CD4-positive, alpha-beta T cell treated with Interleukin-10 for 1 hour (primary cell): Measurements from ENCODE around the gene HDAC4.
"Not testable (repeated sequence)": the region's sequence is repeated elsewhere in the genome, so short reads cannot be mapped to it uniquely, and the experiment has no call there.

ENCODE experiments used
- DNase-seq: peaks from one replicate; pipeline ENCODE4 v3.0.0-alpha.2; 2020

The HDAC4 gene

GRCh38 chr2:239400596-239401066 lies at the start of gene HDAC4:
HDAC4 (minus strand) TSS chr2:239401020; CDS start chr2:239352699, 48,321 bp downstream.
- DNase-seq: no peak

- not testable (repeated sequence) for DNase-seq
Measured at GRCh38 chr2:239449468-239449867, 48.6 kb upstream of the HDAC4 start.

DNA sequence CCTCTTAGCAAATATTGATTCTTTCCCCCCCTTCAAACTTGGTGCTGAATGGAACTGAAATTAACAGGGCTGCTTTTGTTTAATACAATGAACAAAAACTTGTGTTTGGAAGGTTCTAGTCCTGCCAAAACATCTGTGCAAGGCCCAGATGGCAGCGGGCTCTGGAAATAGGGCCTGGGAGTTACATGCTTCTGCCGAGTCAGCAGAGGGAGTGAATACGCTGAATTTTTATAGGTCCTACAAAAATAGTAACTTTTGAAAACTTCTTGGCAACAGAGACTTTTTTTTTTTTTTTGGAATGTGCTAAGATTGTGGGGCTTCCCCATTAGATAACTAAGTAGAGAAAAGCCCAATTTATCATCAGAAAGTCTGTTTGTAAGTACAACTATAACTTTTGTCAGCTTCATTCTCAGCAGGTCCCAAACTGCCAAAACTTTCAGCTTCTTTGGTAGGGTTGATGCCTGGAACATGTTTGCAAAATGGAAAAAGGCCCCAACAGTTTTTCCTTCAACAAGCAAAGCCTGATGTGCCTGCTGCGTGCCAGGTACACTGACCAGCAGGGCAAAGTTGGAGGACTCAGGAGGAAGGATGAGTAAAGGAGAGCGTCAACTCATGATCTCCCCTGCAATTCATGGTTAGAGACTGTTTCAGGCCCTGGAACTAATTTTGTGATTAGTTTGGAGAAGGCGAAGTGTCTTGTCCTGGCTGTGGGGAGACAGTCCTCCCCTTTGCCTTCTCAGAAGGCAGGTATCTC lies 45.1 kb upstream of the HDAC4 start:
- DNase-seq: no peak

- no peak for DNase-seq
Measured at GRCh38 chr2:239444626-239445577, 44.1 kb upstream of the HDAC4 start.

GRCh38 chr2:239443666-239444567 lies 43.1 kb upstream of the HDAC4 start:
- DNase-seq: no peak

GRCh38 chr2:239443102-239443620 lies 42.3 kb upstream of the HDAC4 start:
- no peak for DNase-seq

- DNase-seq: no peak
Measured at GRCh38 chr2:239442192-239442591, 41.4 kb upstream of the HDAC4 start.

- DNase-seq: peak; percentile 24
Measured at GRCh38 chr2:239441261-239442078, 40.6 kb upstream of the HDAC4 start.

DNA sequence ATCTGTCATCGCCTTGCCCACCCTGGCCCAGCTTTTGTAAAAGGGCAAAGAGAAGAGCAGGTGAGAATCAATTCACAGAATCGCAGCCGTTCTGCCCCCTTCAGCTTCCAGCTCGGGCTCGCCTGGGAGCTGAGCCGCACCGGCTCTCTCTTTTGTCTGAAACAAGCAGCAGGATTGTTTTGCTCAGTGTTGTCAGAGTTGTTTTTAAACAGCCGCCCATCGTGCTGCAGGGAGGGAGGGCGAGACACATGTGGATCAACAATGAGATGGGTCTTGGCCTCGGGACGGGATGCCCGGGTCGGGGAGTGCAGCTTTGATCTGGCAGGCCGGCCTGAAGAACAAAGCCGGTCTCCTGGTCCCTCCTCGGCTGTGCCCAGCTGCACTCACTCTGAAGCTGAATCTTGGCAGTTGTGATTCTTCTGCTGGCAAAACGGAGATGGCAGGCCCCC lies 39.7 kb upstream of the HDAC4 start:
- no peak for DNase-seq

- DNase-seq: no peak
Measured at GRCh38 chr2:239439754-239440315, 39.0 kb upstream of the HDAC4 start.

DNA sequence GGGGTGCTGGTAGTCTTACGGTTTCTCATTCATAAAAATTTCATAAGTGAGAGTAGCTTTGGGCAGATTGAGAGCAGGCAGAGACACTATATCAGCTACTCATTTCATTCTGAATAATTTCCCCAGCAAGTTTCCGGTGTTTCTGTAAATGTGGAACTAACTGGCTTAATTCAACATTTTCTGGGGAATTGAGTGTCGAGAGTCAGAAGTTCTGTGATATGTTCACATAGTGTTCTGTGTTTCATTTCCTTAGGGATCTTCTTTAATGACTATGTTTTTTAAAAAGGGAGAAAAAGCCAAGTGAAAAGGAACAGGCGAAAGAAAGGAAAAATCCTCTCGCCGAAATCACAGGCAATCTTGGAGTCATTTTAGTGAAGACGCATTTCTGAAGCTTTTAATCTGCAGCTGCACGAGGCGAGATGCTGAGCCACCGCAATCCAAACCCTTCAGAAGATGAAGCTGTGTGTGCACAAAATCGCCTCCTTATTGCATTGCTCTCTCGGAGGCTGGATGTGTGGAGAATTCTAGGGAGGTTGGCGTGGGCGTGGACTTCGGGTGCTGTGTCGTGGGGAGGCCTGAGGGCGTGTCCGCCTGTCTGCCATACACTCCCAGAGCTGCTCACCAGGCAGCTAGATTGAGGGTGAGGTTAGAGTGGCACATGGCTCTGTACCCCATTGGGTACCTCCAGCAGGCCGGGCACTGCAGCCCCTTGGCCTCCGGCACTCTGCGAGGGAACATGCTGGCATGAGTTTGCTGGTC lies 38.4 kb upstream of the HDAC4 start:
- no peak for DNase-seq

DNA sequence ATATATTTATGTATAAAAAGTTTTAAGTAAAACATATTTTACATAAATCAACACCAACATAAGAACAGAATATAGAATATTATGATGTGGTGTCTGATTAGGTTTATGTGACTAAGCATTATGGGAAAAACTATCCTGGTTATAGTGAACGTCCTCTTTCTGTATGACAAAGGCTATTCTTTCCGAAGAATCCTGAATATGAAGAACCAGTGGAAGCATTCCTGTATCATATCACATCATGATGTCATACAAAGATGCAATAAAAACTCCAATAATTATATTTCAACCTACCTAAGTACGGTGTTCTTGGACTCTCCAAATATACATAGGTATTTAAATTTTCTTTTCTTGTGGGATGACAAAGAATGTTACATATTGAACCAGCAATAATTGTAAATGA lies 37.5 kb upstream of the HDAC4 start:
- DNase-seq: no peak

- no peak for DNase-seq
Measured at GRCh38 chr2:239436669-239437335, 36.0 kb upstream of the HDAC4 start.

GRCh38 chr2:239436076-239436475 lies 35.3 kb upstream of the HDAC4 start:
- no peak for DNase-seq

- no peak for DNase-seq
Measured at GRCh38 chr2:239433777-239434403, 33.1 kb upstream of the HDAC4 start.

- DNase-seq: no peak
Measured at GRCh38 chr2:239432174-239432573, 31.4 kb upstream of the HDAC4 start.

- DNase-seq: no peak
Measured at GRCh38 chr2:239431536-239431935, 30.7 kb upstream of the HDAC4 start.

DNA sequence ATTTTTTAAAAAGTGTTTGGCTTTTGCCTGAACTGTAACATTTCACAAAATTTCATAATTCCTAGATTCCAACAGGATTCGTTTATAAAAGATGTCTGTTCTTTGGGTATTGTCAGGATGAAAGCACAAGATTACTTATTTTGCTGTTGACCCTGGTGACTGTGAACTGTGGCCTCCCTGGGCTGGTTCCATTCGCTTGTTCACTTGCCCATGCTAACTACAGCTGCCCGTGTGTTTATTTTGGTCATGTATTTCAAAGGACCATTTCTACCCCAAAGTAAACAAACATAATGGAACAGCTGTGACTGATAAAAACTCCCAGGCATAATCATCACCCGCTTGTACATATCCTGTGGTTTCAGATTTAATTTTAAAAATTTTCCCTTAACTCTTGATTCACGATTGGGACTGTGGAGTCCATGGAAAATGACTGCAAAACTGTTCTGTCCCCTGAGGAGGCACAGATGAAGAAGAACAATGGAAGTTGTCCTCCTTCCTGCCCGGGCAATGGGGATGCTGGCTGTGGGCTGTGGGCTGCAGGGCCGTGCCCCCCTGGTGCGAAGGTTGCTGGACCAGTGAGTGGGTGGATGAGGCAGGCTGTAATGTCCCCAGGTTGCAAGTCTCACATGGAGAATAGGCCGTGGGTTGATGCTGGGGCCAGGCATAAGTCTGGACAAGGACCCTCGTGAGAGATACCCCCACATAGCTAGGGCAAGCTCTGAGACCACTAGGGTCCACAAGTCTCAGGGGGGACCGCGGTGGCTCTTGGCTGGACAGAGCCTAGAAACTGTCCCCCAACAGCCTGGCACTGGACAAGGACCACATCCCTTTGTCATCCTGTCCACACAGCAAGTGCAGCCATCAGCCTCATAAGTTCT lies 28.9 kb upstream of the HDAC4 start:
- DNase-seq: no peak
